ENCODE measurements around the gene ZNF341. TPM values are rescaled to one million over a fixed set of nuclear protein-coding genes. Genes with fewer than 3 reads are reported as not detected.

ZNF341 gene
- total and polyA plus RNA-seq, 2 of the 8 experiments (the other 6 are each of a cell fraction or from before 2014, with no cell fraction given) = 5.8 to 6.4 TPM

GRCh38 chr20:33767777-33768138 is 36.0 kb downstream of the ZNF341 start (continued):
- no peak for TF ChIP-seq NANOG (IDR thresholded peaks at IDR 0.05; ENCODE audit: insufficient read depth, low read depth, low read length, poor library complexity, severe bottlenecking)
- TF ChIP-seq CEBPB (IDR thresholded peaks at IDR 0.05; ENCODE audit: low read depth, low read length) = no peak
- no peak for TF ChIP-seq CBX8 (IDR thresholded peaks at IDR 0.05; ENCODE audit: borderline replicate concordance, low read depth, low read length)
- no peak for TF ChIP-seq PHF8 (conservative IDR thresholded peaks at IDR 0.05; ENCODE audit: low read depth, low read length)
- TF ChIP-seq TEAD4 (IDR thresholded peaks at IDR 0.05; ENCODE audit: low read depth, low read length) = no peak
- TF ChIP-seq EZH2 (IDR thresholded peaks at IDR 0.05; ENCODE audit: low read depth, low read length, severe bottlenecking) = no peak

Data from H1 (cell line).